PC-9 (cell line): Measurements from ENCODE around the gene TRPM1. TPM values are rescaled to one million over a fixed set of nuclear protein-coding genes. Genes with fewer than 3 reads are reported as not detected.

Experiments used
- BruUV-seq: library from RNA; stranded (reverse); fragments of 400-500 nt; replicated peaks from 2 replicates; lab custom pipeline; 2021; lab: Mats Ljungman, UMichigan
- CTCF ChIA-PET: fragments of 300-600 bp; sonication (Branson Sonifier 250); formaldehyde crosslinking; loops from one replicate; lab custom pipeline; 2022; ENCODE audit warnings: antibody characterized with exemption; lab: Charles Lee
- POLR2A ChIA-PET: fragments of 300-600 bp; sonication (Branson Sonifier 250); formaldehyde crosslinking; loops from one replicate; lab custom pipeline; 2022; ENCODE audit warnings: antibody characterized with exemption; ENCODE audit not compliant: unreplicated experiment; lab: Charles Lee
- DNase-seq, 2 experiments: peaks; one replicate each; pipeline versions ENCODE4 v3.0.0 to v3.0.0-alpha.2; 2015 to 2022; ENCODE audit warnings: mixed read lengths in 1 of 2
- H2AFZ ChIP-seq: fragments of 200-600 bp; sonication (generic); 2 replicates; pipeline ENCODE4 v1.8.1; 2017; ENCODE audit warnings: antibody characterized with exemption
- H3F3A ChIP-seq: fragments of 200-600 bp; sonication (generic); 2 replicates; pipeline ENCODE4 v1.8.1; 2017; ENCODE audit warnings: antibody characterized with exemption, mild to moderate bottlenecking, low read depth; ENCODE audit not compliant: insufficient read depth
- H3K27ac ChIP-seq: fragments of 200-600 bp; sonication (generic); 2 replicates; pipeline ENCODE4 v1.6.1; 2016; ENCODE audit warnings: mixed run types
- H3K27me3 ChIP-seq: fragments of 200-600 bp; sonication (generic); 2 replicates; pipeline ENCODE4 v1.6.1; 2016; ENCODE audit warnings: low read depth, mixed run types; ENCODE audit not compliant: insufficient read depth
- H3K36me3 ChIP-seq: fragments of 200-600 bp; sonication (generic); 2 replicates; pipeline ENCODE4 v1.6.1; 2016; ENCODE audit warnings: low read depth, mixed run types
- H3K4me1 ChIP-seq: fragments of 200-600 bp; sonication (generic); replicated peaks from 2 replicates; pipeline ENCODE4 v1.6.1; 2016; ENCODE audit warnings: mixed run types; ENCODE audit not compliant: insufficient read depth
- H3K4me2 ChIP-seq: fragments of 200-600 bp; sonication (generic); 2 replicates; pipeline ENCODE4 v1.6.1; 2017; ENCODE audit warnings: mixed run types
- H3K4me3 ChIP-seq: fragments of 200-600 bp; sonication (generic); 2 replicates; pipeline ENCODE4 v1.6.1; 2016; ENCODE audit warnings: mixed run types
- H3K79me2 ChIP-seq: fragments of 200-600 bp; sonication (generic); 2 replicates; pipeline ENCODE4 v1.6.1; 2017; ENCODE audit warnings: low read depth, mixed run types
- H3K9me2 ChIP-seq: fragments of 200-600 bp; sonication (generic); 2 replicates; pipeline ENCODE4 v1.8.1; 2017; ENCODE audit warnings: mild to moderate bottlenecking; ENCODE audit not compliant: insufficient read depth
- H3K9me3 ChIP-seq: fragments of 200-600 bp; sonication (generic); 2 replicates; pipeline ENCODE4 v1.8.1; 2016; ENCODE audit warnings: low read depth; ENCODE audit not compliant: insufficient read depth
- H4K20me1 ChIP-seq: fragments of 200-600 bp; sonication (generic); 2 replicates; pipeline ENCODE4 v1.8.1; 2017; ENCODE audit not compliant: insufficient read depth
- CTCF ChIP-seq: fragments of 200-600 bp; sonication (generic); conservative IDR thresholded peaks from 2 replicates; pipeline ENCODE4 v1.6.1; 2017; ENCODE audit warnings: mixed run types, antibody characterized with exemption, mild to moderate bottlenecking, moderate library complexity
- EZH2 ChIP-seq: fragments of 200-600 bp; sonication (generic); IDR thresholded peaks from 2 replicates; pipeline ENCODE4 v1.8.0; 2017; ENCODE audit warnings: antibody characterized with exemption, low read depth
- intact Hi-C: fragments of 100-400 bp; cut with micrococcal nuclease; formaldehyde crosslinking; loops from one replicate; pipeline ENCODE4 v1.10.0; 2022; ENCODE audit not compliant: unreplicated experiment
- total RNA-seq: library from RNA; stranded (reverse); gene quantifications from 2 replicates; pipeline ENCODE4 v1.2.3, GENCODE V29; 2021

The TRPM1 gene
- total RNA-seq, 1 experiment from 2014 or later, result not detected

GRCh38 chr15:31025996-31026395 lies 75.5 kb downstream of the TRPM1 start:
- no peaks in the 10 kb centered on the region for H3K9me3 ChIP-seq
- H3K4me2 ChIP-seq, result no peak overlapping the region
- no peak overlapping the region for H3K27ac ChIP-seq
- H3K9me2 ChIP-seq, result no peaks in the 10 kb centered on the region
- H3K4me3 ChIP-seq, result no peak overlapping the region
- intact Hi-C loops, result no loop called here
- POLR2A ChIA-PET, result no interaction called here
- H3K4me1 ChIP-seq, result no peaks in the 10 kb centered on the region
- H3F3A ChIP-seq, result no peaks in the 10 kb centered on the region
- no peak overlapping the region for H2AFZ ChIP-seq
- no TSS peak for BruUV-seq
- CTCF ChIA-PET, result no interaction called here
- TF ChIP-seq EZH2 (no peak), CTCF (no peak)
- H4K20me1 ChIP-seq, result no peaks in the 10 kb centered on the region
- peaks cover 13% of the 10 kb centered on the region; the same call in 1 of the 2 replicates for H3K27me3 ChIP-seq
- H3K79me2 ChIP-seq, result no peaks in the 10 kb centered on the region
- DNase-seq, result no peak
- no peaks in the 10 kb centered on the region for H3K36me3 ChIP-seq

DNA sequence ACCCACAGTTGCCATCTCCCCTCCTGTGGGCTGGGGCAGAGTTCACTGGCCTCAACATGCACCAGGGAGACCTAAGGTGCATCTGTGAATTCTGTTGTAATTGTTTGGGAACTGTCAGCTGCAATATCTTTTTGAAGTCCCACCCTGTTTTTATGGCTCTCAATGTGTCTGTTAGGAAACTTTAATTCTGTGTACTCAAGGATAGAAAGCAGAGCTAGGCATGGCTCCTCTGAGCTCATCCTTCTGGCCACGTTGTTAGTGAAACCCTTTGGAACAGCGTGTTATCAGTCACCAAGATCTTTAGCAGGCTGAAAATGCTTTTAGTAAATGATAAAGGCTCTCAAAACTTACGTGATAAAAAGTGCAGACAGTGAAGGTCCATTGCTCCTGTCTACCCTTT lies 76.5 kb downstream of the TRPM1 start:
- Histone ChIP-seq H3K9me3 (no peaks in the 10 kb centered on the region), H4K20me1 (no peaks in the 10 kb centered on the region), H3K27me3 (peaks cover 13% of the 10 kb centered on the region; the same call in 1 of the 2 replicates), H3K4me1 (no peaks in the 10 kb centered on the region), H3K79me2 (no peaks in the 10 kb centered on the region), H3K4me3 (no peak overlapping the region), H2AFZ (no peak overlapping the region), H3K36me3 (no peaks in the 10 kb centered on the region), H3K4me2 (no peak overlapping the region), H3K27ac (no peak overlapping the region), H3F3A (no peaks in the 10 kb centered on the region), H3K9me2 (no peaks in the 10 kb centered on the region)
- ChIA-PET POLR2A (no interaction called here), CTCF (no interaction called here)
- DNase-seq, result no peak
- no TSS peak for BruUV-seq
- no peak for TF ChIP-seq EZH2
- TF ChIP-seq CTCF, result no peak
- intact Hi-C loops, result no loop called here

GRCh38 chr15:31024330-31024729 lies 77.2 kb downstream of the TRPM1 start:
- no peaks in the 10 kb centered on the region for H4K20me1 ChIP-seq
- no peaks in the 10 kb centered on the region for H3F3A ChIP-seq
- ChIA-PET POLR2A (no interaction called here), CTCF (no interaction called here)
- DNase-seq, result peak in 1 of 2 experiments; percentile 26
- no peak overlapping the region for H3K27ac ChIP-seq
- BruUV-seq, result no TSS peak
- H3K36me3 ChIP-seq, result no peaks in the 10 kb centered on the region
- TF ChIP-seq CTCF, result no peak
- no peak for TF ChIP-seq EZH2
- H3K27me3 ChIP-seq, result peaks cover 13% of the 10 kb centered on the region; the same call in 1 of the 2 replicates
- H3K4me2 ChIP-seq, result no peak overlapping the region
- H3K9me2 ChIP-seq, result no peaks in the 10 kb centered on the region
- intact Hi-C loops, result no loop called here
- H3K79me2 ChIP-seq, result no peaks in the 10 kb centered on the region
- H3K4me1 ChIP-seq, result no peaks in the 10 kb centered on the region
- H3K4me3 ChIP-seq, result no peak overlapping the region
- no peak overlapping the region for H2AFZ ChIP-seq
- H3K9me3 ChIP-seq, result no peaks in the 10 kb centered on the region
